Lower lobe of right lung (tissue), 2 donors: ENCODE measurements around the gene SNX20. TPM values are rescaled to one million over a fixed set of nuclear protein-coding genes. Genes with fewer than 3 reads are reported as not detected.

Experiments
- ATAC-seq, 2 donors: fragments of 200-7000 bp; cut with Tn5 transposase; one replicate each; pipeline ENCODE4 v1.9.1; 2020 to 2022; ENCODE audit warnings: mild to moderate bottlenecking in 2 of 2, moderate library complexity in 2 of 2
- DNase-seq: peaks from one replicate; pipeline ENCODE4 v3.0.0-alpha.2; 2020
- H3K27ac ChIP-seq: fragments of 200-600 bp; one replicate; pipeline ENCODE4 v1.8.0; 2022
- H3K27me3 ChIP-seq: fragments of 200-600 bp; one replicate; pipeline ENCODE4 v1.8.0; 2022; ENCODE audit warnings: low read depth
- H3K36me3 ChIP-seq: fragments of 200-600 bp; one replicate; pipeline ENCODE4 v1.8.0; 2022; ENCODE audit warnings: mild to moderate bottlenecking
- H3K4me1 ChIP-seq: fragments of 200-600 bp; one replicate; pipeline ENCODE4 v1.8.0; 2022
- H3K4me3 ChIP-seq: fragments of 200-600 bp; one replicate; pipeline ENCODE4 v1.8.0; 2022; ENCODE audit warnings: mild to moderate bottlenecking
- H3K9me3 ChIP-seq: fragments of 200-600 bp; one replicate; pipeline ENCODE4 v1.8.0; 2022
- CTCF ChIP-seq: fragments of 200-600 bp; IDR thresholded peaks from one replicate; pipeline ENCODE4 v1.8.0; 2022; ENCODE audit warnings: antibody characterized with exemption, mild to moderate bottlenecking
- intact Hi-C: fragments of 100-400 bp; cut with DNase I; formaldehyde crosslinking; loops from one replicate; pipeline ENCODE4 v1.11.0; 2022
- total RNA-seq: library from RNA; stranded (reverse); fragmentation: NEBNext Ultra II Directional; extraction: Animal tissue kit (Norgen Biotek cat#: 25700); gene quantifications from one replicate; pipeline ENCODE4 v1.2.1, GENCODE V29; 2021
- donor health status: DM: no; HTN: yes; CAD: no; lungs with severe emphysema.

The SNX20 gene
- total RNA-seq, 1 donor from 2014 or later, result 15.4 TPM

DNA sequence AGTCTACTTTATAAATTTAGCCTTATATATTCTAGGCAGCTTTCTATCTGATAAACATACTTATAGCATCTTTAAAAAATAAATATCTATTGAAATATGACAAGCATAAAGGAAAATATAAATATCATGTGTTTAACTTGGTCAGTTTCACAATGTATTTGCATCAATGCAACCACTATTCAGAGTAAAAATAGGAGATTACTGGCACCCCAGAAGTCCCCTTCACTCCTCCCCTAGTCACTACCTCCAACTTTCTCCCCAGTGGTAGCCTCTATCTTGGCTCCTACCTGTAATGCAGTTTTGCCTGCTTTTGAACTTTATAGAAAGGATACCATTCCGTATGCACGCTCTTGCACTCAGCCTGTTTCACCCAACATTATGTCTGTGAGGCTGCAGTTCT is 9.1 kb upstream of the SNX20 start:
- H3K27ac ChIP-seq, result no peak overlapping the region

DNA sequence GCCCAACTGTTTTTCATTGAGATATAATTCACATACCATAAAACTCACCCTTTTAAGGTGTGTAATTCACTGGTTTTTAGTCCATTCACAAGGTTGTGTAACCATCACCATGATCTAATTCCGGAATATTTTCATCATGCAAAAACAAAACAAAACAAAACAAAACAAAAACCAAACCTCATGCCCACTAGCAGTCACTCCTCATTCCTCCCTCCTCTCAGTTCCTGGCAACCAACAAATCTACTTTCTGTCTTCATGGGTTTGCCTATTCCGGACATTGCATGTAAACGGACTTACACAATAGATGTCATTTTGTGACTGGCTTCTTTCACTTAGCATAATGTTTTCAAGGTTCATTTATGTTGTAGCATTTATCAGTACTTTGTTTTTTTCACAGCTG is 7.8 kb upstream of the SNX20 start:
- no peak for TF ChIP-seq CTCF
- H3K27me3 ChIP-seq, result no peaks in the 10 kb centered on the region
- H3K27ac ChIP-seq, result no peak overlapping the region
- ATAC-seq (no peak), DNase-seq (no peak)
- intact Hi-C loops, result no loop called here
- no peak overlapping the region for H3K4me3 ChIP-seq
- H3K9me3 ChIP-seq, result no peaks in the 10 kb centered on the region
- H3K36me3 ChIP-seq, result no peaks in the 10 kb centered on the region
- H3K4me1 ChIP-seq, result peaks cover 19% of the 10 kb centered on the region

More for the DNA sequence above, 9.1 kb upstream of the SNX20 start:
- intact Hi-C loops, result no loop called here
- H3K9me3 ChIP-seq, result no peaks in the 10 kb centered on the region
- ATAC-seq (no peak), DNase-seq (no peak)
- no peaks in the 10 kb centered on the region for H3K36me3 ChIP-seq
- no peak for TF ChIP-seq CTCF
- no peak overlapping the region for H3K4me3 ChIP-seq
- H3K27me3 ChIP-seq, result no peaks in the 10 kb centered on the region
- H3K4me1 ChIP-seq, result peaks cover 15% of the 10 kb centered on the region

DNA sequence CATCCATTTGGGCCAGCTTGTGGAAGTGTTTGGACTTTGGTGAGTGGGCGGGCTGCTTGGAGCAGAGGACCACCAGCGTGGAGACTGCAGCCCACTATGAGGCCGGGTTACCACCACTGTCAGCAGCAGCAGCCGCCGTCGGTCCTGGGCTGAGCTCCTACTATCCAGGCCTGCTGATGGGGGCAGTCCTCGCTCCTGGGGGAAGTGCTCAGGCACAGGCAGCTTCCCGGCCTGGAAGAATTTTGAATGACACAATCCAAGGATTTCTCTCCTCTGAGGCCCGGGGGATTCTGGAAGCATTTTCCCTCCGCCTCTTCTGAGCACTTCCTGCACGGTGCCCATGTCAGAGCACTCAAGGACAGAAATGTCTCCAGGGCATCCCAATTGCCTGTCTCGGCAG is 7.0 kb upstream of the SNX20 start:
- H3K27me3 ChIP-seq, result no peaks in the 10 kb centered on the region
- H3K36me3 ChIP-seq, result no peaks in the 10 kb centered on the region
- H3K9me3 ChIP-seq, result no peaks in the 10 kb centered on the region
- no peak for ATAC-seq
- no peak for TF ChIP-seq CTCF
- no peak overlapping the region for H3K4me3 ChIP-seq
- no peak for DNase-seq
- no peak overlapping the region for H3K27ac ChIP-seq
- peaks cover 23% of the 10 kb centered on the region for H3K4me1 ChIP-seq
- intact Hi-C loops, result no loop called here

GRCh38 chr16:50685462-50686063 is 4.5 kb upstream of the SNX20 start:
- DNase-seq, result peak; percentile 76
- Histone ChIP-seq H3K9me3 (no peaks in the 10 kb centered on the region), H3K4me3 (no peak overlapping the region), H3K27ac (peak overlapping the region; percentile 54), H3K4me1 (peaks cover 33% of the 10 kb centered on the region), H3K36me3 (no peaks in the 10 kb centered on the region), H3K27me3 (no peaks in the 10 kb centered on the region)
- TF ChIP-seq CTCF, result no peak
- ATAC-seq, result peak; percentile 67 to 74
- intact Hi-C loops, result no loop called here

- H3K27me3 ChIP-seq, result no peaks in the 10 kb centered on the region
- H3K9me3 ChIP-seq, result no peaks in the 10 kb centered on the region
- H3K27ac ChIP-seq, result peak overlapping the region; percentile 76
- DNase-seq (no peak), ATAC-seq (peak; percentile 45 to 69)
- H3K4me3 ChIP-seq, result no peak overlapping the region
- TF ChIP-seq CTCF, result no peak
- H3K36me3 ChIP-seq, result no peaks in the 10 kb centered on the region
- peaks cover 34% of the 10 kb centered on the region for H3K4me1 ChIP-seq
- intact Hi-C loops, result no loop called here
These were observed 3.8 kb upstream of the SNX20 start for GRCh38 chr16:50684823-50685461.
